Heart left ventricle (tissue), 13 donors: ENCODE measurements around the gene CD28.

Experiments used
- POLR2A ChIP-seq, 2 donors: fragments of 450-650 bp; IDR thresholded peaks; one replicate each; pipeline ENCODE4 v1.6.1; 2017; ENCODE audit warnings: antibody characterized with exemption in 2 of 2, mild to moderate bottlenecking in 2 of 2, moderate library complexity in 2 of 2
- TF ChIP-seq, protein P1 (sequence below), 12 donors: fragments of 200-600 bp; sonication (generic) in 4 of 12; IDR thresholded peaks; one replicate each; pipeline versions ENCODE4 v1.5.0 to v1.8.0; 2018 to 2022; ENCODE audit warnings: antibody characterized with exemption in 12 of 12, mild to moderate bottlenecking in 5 of 12
- donor health status: ischemic (EF 13 %, LVEDD 7.1; RV severe dilation, severe dysfunction).
- donor health status: DM: no; HTN: yes; CAD: no.
- donor health status: DM: no; HTN: no; CAD: no.
- donor health status: ischemic (EF 25% LVEDD 6.9; RV normal size, moderate dysfunction).
- donor health status: ischemic (EF 25% LVEDD 5.7; RV mildly dilated, moderate dysfunction).
- donor health status: ischemic (EF 35%, LVEDD 5.7; RV mildly dilated, moderate dysfunction).
- donor health status: nonischemic (EF 11% LVEDD 7.7; RV severe dilation, severe dysfunction).
- donor health status: DM: yes; HTN: yes; CAD: no.
- donor health status: PGD.
- donor health status: ischemic (EF 29% LVEDD 5.4; RV normal size, mild dysfunction).
- donor health status: nonischemic (EF 23%, LVEDD 6.1; RV moderate dilation, normal function).

- TF ChIP-seq, protein P1, sequence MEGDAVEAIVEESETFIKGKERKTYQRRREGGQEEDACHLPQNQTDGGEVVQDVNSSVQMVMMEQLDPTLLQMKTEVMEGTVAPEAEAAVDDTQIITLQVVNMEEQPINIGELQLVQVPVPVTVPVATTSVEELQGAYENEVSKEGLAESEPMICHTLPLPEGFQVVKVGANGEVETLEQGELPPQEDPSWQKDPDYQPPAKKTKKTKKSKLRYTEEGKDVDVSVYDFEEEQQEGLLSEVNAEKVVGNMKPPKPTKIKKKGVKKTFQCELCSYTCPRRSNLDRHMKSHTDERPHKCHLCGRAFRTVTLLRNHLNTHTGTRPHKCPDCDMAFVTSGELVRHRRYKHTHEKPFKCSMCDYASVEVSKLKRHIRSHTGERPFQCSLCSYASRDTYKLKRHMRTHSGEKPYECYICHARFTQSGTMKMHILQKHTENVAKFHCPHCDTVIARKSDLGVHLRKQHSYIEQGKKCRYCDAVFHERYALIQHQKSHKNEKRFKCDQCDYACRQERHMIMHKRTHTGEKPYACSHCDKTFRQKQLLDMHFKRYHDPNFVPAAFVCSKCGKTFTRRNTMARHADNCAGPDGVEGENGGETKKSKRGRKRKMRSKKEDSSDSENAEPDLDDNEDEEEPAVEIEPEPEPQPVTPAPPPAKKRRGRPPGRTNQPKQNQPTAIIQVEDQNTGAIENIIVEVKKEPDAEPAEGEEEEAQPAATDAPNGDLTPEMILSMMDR (IDR thresholded peaks at IDR 0.05): no peak
- no peak for TF ChIP-seq POLR2A (IDR thresholded peaks at IDR 0.05)
These were observed 35.5 kb upstream of the CD28 start for GRCh38 chr2:203670939-203671338.
